ENCODE measurements around the gene IZUMO4.

IZUMO4 gene

DNA sequence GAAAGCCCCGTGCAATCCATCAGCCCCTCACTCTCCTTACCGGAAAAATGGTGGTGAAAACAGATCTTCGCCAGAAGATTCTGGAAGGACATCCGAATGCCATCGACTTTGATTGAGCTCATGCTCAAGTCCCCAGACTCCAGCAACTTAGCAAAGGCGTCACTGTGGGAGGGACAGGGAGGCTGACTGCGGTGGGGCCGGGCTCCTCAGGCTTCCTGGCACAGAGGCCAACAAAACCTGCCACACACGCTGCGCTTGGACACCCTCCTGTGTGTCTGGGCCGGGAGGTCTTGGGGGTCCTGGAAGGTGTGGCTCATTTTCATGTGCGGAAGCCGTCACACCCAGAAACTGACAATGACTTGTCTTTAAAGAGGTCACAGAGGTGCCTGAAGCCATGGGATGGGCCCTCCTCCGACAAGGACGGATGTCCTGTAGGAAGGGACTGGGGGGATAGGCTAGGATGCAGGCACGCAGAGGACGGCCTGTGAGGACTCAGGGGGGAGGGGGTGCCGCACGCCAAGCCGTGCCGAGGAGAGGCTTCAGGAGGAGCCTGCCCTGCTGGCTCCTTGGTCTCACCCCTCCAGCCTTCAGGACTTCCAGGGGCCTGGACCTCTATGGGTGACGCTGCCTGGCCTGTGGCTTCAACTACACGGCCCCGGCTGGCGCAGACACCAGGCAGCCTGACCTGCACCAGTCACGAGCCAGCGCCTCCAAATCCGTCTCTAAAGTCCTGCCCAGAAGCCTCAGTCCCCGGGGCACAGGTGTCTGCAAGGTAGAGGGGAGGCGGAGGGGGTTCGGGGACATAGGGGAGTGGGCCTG, 12.5 kb downstream of the IZUMO4 start:
- DNase-seq (ENCODE audit: low read depth), result no peak

DNA sequence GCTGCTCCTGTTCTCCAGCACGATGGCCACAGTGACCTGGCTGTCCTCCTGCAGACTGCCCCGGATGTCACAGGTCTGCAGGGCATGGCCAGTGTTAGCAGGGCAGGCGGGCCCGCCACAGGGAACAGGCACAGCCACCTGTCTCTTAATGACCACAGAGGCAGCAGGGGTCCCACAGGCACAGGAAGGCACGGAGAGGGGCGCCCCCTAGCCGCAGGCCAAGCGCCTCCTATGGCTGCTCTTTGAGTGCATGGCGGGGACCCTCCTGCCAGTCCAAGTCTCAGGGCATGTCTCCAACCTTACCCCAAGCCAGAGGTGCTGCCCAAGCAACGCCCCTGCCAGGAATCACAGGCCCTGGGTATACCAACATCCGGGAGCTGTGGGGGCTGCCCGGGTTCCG, 14.1 kb downstream of the IZUMO4 start:
- DNase-seq (ENCODE audit: low read depth), result no peak

DNA sequence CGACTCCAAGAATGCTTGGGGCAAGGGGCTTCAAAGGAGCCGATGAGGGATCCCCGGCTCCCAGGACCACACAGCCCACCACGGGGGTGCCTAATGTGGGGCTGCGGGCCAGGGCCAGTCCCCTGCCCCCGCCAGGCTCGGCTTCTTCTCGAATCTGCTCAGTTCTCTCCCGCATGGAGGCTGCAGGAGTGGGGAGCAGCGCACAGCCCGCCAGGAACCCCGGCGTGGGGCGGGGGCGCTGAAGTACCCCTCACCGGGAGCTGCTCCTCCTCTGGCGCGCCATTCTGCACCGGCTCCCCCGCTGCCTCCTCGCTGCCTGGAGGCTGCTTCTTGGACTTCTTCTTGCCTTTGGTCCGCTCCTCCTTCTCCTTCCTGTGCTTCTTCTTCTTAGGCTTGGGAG, 14.7 kb downstream of the IZUMO4 start:
- DNase-seq (ENCODE audit: low read depth), result no peak

DNA sequence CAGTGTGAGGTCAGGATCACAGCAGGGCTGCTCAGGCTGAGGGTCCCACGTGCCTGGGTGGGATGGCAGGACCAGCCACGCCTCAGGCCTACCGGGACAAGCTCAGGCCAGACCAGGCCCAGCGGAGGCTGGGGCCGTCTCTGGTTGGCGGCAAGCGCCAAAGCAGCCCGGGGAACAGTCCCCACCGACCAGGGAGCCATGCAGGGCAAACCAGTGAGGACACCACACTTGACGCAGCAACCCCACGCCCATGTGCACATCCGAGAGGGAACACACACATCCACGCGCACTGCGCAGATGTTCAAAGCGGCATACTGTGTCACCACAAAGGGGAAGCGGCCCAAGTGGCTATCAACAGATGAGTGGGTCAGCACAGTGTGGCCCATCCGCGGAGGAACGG, 15.2 kb downstream of the IZUMO4 start:
- no peak for DNase-seq (ENCODE audit: low read depth)

DNA sequence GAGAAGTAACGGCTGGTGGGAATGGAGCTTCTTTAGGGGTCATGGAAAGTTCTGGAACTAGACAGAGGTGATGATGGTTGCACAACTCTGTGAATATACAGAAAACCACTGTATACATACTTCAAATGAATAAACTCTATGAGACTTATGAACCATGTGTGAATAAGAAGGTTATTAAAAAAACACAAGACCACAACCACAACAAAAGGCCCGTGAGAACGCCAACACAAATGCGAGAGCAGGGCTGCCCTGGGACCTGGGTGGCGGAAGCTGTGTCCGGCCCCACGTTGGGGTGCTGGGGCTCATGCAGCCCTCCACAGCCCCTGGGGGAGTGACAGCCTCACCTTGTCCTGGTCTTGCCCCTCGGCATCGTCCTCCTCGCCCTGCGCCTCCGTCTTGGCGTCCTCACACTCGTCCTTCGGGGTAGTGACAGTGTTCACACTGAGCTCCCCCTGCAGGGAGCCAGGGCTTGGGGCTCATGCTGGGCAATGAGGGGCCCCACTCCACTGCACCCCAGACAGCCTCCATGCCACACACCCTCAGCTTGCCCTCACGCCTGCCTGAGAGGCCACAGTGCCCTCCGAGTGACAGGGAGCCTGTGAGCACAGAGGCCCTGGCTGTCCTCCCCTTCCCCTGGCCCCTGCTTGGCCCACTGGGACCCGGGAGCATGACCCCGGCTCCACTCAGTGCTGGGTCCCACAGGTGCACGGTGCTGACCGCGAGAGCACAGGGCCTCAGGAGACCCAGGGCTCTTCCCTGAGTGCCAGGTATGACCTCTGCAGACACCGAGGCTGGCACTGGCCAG, 16.0 kb downstream of the IZUMO4 start:
- DNase-seq (ENCODE audit: low read depth), result no peak

DNA sequence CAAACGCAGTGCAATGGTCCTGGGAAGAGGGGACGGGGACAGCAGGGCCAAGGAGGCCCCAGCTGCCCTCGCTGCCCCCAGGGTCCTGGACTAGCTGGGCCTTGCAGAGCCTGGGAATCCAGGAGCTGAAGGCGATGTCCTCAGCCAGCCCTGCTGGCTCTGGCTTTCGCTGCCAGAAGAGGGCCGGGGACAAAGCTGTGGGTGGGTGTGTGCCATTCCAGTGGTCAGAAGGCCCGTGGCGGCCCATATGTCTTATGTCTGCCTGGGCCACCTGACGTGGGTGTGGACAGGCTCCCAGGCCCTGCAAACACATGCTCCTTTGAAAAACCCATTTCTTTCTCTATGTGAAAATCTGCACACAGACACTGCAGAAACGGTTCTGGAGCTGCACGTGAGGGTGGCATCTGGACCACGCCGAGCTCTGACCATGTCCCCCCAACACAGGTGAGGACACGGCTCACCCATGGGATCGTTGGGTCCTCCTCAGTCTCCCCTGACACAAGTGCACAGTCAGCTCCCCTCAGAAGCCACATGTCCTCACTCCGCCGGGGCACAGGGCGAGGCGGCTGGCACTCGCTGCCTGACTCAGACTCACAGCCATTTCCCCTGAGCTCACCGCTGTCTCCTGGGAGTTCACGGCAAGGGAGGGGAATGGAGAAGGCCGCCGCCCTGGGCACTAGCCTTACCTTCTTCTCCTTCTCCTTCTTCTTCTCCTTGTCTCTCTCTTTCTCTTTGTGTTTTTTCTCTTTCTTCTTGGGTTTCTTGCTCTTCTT, 16.9 kb downstream of the IZUMO4 start:
- DNase-seq (ENCODE audit: low read depth), result no peak

DNA sequence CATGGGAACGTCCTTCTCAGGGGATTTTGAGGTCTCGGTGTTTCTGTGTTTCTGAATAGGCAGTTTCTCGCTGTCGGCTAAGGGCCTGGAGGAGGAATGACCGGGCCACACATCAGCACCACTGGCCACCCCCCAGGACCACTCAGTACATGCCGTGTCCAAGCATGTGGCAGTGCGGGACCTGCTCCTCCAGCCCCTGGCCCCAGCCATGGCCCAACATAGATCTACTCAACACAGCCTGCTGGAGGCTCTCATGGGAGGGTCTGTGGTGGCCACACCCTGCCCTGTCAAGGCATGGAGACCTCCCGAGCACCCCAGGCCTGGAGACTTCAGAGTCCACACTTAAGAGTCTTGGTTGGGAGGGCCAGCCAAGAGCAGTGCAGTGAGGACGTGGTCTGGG, 17.5 kb downstream of the IZUMO4 start:
- DNase-seq (ENCODE audit: low read depth), result no peak

DNA sequence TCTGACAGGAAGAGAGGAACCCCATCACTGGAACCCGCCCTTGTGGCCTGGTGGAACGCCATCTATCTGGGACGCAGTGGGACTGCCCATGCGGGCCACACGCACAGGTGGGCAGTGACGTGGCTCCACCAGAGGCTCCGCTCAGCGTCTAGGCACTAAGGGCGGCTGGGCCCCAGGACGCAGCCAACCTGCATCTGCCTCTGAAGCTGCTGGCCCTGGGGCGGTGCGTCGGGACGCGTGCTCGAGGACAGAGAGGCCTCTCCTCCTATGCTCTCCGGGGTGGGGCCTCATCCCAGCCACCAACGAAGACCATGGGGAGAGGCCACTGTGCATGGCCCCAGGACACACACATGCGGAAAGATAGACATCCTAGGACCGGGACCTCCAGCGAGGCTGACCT, 18.1 kb downstream of the IZUMO4 start:
- DNase-seq (ENCODE audit: low read depth), result no peak

DNA sequence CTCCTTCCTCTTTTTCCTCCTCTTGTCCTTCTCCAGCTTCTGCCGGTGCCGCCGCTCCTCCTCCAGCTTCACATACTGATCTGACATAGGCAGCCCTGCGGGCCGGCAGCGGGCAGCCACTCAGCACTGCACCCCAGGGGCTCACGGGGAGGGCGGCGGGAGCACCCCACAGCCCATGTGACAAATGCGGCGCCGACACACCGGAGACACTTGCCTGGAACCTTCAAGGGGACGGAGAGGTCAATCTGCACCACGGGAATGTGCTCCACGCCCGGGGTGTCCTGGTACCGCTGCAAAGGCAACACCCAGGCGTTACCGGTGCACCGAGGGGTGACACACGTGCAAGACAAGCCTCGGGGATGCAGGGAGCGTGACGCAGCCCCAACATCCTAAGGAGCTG, 18.6 kb downstream of the IZUMO4 start:
- DNase-seq (ENCODE audit: low read depth), result no peak

DNA sequence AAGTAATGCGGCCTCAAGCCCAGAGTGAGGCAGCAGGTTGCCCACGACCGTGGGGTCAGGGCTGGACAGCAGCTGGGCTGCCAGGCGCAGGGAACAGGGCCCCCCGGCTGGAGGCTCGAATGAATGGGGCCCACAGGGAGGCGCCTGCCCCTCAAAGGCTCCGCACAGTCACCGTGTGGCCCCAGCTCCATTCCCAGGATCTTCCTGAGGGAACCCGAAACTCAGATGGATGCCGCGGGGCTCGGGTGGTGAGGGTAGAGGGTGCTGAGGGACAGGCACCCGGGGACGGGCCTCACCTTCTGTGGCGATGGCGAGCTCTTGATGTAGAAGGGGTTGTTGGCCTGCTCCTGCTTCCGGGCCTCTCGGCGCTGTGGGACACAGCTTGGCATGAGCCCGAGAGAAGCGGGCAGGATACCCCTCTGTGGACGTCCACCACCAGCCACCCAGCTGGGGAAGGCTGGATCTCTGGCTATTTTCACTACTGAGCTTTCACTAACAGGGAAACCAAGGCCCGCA, 19.3 kb downstream of the IZUMO4 start:
- no peak for DNase-seq (ENCODE audit: low read depth)

DNA sequence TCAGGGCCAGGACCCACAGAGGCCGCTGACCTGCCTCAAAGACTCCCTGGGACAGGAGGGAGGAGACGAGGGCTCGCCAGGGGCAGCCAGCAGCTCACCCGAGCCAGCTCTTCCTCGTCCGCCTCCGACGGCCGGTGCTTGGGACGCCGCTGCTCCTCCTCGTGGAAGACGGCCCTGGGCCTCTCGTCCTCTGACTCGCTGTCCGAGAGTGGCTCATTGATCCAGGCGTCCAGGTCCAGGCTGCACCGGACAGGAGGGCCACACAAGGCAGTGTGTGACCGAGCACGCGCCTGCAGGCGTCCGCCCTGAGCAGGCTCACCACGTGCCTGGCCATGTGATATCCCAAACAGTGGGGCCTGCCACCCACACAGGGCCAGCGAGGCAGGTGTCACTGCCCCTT, 19.8 kb downstream of the IZUMO4 start:
- DNase-seq (ENCODE audit: low read depth), result no peak

DNA sequence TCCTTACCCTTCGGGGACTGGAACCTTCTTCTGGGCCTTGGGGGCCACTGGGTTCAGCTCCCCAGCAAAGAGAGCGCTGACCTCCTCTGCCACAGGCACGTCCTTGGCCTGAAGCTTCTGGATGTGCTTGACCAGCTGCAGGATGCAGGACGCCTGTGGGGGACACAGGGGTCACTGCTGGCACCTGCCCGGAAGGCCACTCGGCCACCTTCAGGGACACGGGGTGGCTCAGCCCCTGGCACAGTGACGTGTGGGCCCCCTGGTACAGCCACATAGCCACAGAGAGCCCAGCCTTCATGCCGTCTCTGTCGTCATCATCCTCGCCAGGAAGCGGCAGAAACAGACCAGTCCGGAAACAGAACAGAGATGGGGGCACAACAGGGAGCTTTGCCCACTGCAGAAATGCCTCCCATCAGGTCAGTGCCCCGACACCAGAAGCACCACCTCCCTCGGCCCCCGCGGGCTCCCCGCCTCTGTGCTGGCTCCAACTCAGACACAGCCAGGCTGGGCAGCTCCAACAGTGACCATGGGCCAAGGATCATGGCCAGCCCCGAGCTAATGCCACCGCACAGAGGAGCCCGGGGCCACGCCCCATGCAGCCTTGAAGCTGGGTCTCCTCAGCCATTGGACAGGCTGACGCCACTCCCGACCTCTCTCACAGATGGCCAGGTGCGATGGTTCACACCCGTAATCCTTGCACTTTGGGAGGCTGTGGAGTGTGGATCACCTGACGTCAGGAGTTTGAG, 20.7 kb downstream of the IZUMO4 start:
- no peak for DNase-seq (ENCODE audit: low read depth)

DNA sequence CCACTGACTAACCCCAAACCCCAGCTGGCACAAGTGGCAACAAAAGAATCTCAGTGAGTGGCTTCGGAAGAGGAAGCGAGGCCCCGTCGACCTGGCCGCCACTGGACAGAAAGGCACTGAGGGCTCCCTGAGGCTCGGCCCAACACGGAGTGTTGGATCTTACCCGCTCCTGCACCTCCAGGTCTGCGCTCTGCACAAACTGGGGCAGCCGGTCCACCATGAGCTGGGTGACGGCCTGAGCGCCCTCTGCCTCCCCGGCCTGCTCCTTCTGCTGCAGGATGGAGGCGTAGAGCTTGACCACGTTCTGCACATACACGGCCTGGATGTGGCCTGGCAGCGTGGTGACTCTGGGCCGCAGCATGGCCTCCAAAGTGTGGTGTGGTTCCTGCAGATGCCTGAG, 21.7 kb downstream of the IZUMO4 start:
- no peak for DNase-seq (ENCODE audit: low read depth)

DNA sequence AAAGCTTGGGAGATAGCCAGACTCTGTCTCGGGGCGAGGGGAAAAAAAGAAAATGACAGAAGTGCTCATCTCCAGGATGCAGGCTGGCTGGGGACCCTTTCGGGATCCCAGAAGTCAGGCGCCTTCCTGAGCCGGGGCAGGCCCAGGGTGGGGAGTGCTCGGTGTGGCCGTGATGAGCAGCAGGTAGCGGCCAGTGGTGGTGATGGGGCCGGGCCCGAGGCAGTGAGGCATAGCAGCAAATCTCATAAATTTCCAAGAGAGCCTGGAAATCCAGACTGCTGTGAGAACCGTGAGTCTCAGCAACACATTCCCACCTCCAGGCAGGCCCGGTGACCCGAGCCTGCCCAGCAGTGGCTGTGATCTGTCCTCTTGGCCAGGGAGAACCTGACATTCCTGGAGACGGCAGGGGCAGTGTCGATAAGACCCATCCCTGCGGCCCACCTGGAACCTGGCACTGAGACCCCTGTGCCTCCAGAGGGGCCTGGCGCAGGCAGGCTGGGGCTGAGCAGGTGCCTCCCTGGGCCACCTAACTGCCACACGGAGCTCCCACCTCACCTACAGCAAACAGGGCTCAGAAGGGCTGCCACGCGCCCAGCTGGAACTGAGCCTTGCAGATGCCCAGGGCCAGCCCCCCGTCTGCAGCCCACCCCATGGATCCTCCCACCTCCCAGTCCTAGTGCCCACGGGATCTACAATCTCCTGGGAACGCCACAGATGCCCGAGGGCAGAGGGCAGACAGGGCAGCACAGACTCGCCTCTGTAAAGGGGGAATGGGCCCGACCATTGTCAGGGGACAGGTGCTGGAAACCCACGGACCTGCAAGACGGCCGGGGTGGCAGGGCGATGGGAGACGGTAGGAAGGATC, 23.4 kb downstream of the IZUMO4 start:
- no peak for DNase-seq (ENCODE audit: low read depth)

DNA sequence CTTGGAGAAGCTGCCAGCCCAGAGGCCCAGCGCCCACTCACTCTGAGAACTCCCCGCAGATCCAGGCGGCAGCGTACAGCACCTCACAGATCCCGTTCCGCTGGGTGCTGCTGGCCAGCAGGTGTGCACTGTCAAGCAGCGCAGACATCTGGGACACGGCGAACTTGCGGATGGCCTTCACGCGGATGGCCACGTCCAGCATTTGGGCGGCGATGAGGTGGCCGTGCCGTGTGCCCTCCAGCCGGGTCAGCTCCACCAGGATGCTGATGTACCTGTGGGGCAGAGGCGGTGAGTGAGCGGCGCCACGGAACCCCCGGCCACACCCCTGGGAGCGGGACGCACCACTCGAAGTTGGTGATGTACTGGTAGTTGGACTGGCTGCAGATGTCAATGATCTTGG, 24.1 kb downstream of the IZUMO4 start:
- no peak for DNase-seq (ENCODE audit: low read depth)

DNA sequence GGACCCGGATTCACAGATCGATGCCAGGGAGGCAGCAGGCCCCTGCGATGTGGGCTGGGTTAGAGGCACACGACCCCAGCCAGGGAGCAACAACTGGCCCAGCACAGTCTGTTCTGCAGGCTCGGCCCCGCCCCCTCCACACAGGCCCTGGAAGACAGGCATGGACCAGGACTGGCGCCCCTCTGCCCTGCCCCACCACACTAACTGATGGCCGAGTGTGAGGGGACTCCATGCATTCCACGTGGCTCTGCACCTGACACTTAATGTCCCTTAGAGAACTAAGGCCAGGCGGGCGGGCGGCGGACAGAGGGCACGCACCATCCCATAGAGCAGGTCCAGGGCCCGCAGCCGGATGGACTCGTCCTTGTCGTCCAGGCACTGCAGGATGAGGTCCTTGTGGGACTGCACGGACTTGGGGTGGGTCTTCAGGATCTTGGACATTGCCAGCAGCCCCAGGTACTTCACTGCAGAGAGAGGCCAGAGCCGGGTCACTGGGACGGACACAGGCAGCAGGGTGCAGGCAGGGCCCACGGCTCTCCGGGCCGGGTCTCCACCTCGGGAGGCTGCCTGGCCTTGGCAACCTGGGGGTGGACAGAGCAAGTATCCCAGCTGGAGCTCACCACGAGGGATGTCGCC, 24.8 kb downstream of the IZUMO4 start:
- no peak for DNase-seq (ENCODE audit: low read depth)

DNA sequence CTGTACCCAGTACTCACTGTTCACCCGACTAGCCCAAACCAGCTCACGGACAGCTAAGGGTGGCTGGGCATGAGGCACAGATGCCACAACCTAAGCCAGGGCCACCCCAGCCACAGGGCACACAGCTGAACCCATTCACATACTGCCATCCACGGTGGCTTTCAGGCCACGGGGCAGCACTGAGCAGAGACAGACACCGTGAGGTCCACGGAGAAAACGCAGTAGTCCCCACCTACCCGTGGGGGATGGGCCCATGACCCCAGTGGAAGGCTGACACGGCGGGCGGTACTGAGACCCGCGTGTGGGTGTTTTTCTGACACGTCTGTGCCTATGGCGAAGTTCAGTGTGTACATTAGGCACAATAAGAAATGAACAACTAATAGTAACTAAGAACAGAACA, 25.5 kb downstream of the IZUMO4 start:
- DNase-seq (ENCODE audit: low read depth), result no peak

DNA sequence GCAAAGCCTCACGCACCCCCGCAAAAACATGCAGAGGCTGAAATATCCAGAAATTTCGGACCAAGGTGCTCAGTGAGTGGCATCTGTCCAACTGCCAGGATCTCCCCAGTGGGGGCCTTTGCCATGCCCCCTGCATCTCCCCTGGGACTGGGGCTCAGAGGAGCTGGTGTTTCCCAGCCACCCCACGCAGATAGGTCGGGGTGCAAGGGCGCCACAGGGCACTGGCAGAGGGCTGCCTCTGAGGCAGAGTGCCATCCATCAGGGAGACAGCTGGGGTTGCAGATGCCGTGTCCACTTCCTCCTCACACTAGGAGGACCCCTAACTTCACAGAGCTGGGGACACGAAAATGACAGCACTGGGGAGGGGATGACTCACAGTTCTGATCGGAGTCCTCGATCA, 26.3 kb downstream of the IZUMO4 start:
- DNase-seq (ENCODE audit: low read depth), result no peak

DNA sequence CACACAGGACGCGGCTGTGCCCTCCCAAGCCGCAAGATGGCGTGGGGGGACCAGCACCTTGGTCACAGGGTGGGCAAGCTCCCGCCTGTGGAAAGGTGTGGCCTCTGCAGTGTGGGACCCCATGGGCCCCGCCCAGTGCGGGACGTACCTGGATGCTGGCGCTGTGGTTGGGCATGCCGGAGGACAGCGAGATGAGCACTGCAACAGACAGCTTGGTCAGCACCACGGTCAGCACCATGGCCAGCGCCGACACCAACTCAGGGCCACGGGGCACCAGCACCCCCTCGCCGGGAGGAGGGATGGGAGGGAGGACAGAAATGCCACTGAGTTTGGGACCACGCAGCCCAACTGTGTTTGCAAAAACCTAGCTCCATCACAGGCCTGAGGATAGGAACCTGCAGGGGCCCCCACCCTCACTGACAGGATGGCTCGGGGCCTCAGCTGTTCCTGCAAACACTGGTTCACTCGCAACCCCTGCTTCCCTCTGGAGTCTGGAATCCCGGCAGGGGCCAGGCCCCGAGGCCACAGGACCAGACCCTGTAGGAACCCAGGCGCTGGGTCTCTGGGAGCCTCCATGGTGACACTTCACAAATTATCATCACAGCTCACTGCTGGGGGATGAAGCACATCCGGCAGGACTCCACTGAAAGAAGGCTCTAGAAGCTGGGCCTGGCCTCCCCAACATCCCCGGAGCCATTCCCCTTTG, 27.1 kb downstream of the IZUMO4 start:
- DNase-seq (ENCODE audit: low read depth), result no peak
